H4 (cell line): ENCODE data around the gene MANEAL. TPM values are rescaled to one million over a fixed set of nuclear protein-coding genes. Genes with fewer than 3 reads are reported as not detected.
"Not testable (repeated sequence)": the region's sequence is repeated elsewhere in the genome, so short reads cannot be mapped to it uniquely, and the experiment has no call there.

ENCODE experiments used
- DNase-seq: peaks from one replicate; pipeline ENCODE4 v3.0.0-alpha.2; 2015; ENCODE audit warnings: low spot score
- total RNA-seq: library from RNA; depleted of rRNA; stranded (reverse); fragments of >200 nt; shearing (Covaris generic); gene quantifications from 2 replicates; pipeline ENCODE4 v1.2.3, GENCODE V29; 2014; rRNA removed

Gene MANEAL
- 8.9 and 10.4 TPM in 2 replicates for total RNA-seq

DNA sequence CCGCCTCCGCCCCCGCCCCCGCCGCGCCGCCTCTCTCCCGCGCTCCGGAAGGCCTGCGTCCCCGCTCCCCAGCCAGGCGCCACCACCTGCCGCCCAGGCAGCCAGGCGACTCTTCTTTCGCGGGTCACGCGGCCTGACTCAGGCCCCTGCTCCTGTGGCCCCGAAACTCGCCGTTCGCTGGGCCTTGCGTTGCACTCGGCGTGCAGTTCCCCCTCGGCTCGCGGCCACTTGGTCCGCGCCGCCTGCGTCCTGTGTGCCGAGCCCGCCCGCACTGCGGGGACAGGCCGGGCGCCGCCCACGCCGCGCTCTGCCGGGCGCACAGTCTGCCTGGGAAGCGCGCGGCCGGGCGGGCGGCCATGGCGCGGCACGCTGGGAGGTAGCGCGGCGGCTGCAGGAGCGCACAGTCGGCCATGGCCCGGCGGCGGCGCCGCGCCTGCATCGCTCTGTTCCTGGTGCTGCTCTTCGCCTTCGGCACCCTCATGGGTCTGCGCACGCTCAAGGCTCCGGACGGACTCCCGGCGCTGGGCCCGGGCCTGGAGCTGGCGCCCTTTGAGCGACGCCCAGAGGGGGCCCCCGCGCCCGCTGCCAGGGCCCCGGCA is at the start of gene MANEAL:
Gene MANEAL, plus strand, starts transcription at position 75 of the 599 bp plus-strand sequence. Its CDS starts 336 bp downstream, at position 411.
- no peak for DNase-seq

- DNase-seq = no peak
These were observed 46.8 kb upstream of the MANEAL start for GRCh38 chr1:37746806-37747205.

- DNase-seq = no peak
These were observed 45.1 kb upstream of the MANEAL start for GRCh38 chr1:37748565-37748964.

DNA sequence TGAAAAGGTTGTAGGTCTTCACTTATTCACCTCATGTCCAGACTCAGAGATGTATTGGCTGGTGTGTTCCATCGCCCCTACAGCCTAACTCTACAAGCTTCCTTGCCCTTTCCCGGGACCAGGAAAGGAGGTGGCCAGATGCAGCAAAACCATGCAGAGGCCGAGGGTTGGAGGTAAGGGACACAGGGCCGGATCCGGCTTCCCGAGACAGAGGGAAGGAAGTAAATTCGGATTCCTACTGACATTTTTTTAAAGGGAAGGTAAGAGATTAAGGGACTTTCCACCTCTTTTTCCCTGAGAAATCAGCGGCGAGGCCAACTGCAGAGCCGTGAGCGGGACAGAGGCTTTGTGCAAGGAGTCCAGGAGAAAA is 41.4 kb upstream of the MANEAL start:
- no peak for DNase-seq

DNA sequence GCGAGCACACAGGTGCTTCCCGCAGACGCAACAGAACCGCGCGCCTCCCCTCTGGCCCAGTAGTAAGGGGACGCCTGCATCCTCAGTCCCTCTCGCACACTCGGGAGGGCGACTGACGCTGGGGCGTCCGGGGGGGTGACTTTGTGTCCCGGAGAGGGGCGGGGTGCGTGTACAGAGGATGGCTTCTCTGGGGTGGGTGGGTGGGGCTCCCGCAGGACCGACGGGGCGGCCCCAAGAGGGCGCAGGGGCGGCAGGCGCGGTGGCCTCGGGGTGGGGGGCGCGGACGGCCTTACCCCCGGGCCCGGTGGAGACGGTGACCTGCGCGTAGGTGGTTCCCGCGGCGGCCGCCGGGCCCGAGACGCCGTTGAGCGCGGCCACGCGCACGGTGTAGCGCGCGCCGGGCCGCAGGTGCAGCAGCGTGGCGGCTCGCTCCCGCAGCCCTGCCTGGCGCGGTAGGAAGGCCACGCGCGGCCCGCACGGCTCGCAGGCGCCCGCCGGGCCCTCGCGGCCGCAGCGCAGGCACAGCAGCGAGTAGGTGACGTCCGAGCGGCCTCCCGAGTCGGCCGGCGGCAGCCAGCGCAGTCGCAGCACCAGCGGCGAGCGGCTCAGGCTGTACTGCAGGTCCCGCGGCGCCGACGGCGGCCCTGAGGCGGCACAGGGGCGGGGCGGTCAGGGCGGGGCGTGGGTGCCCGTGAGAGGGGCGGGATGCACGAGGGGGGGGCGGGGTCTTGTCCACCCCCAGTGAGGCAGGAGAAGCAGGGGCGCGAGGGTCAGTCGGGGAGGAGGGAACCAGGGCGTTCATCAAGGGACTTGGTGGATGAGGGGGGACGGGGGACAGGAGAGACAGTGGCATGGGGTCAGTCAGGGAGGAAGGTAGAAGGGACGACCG is 40.8 kb upstream of the MANEAL start:
- DNase-seq = no peak

GRCh38 chr1:37753473-37754321 is 40.0 kb upstream of the MANEAL start:
- no peak for DNase-seq

GRCh38 chr1:37755290-37755689 is 38.4 kb upstream of the MANEAL start:
- DNase-seq = no peak

DNA sequence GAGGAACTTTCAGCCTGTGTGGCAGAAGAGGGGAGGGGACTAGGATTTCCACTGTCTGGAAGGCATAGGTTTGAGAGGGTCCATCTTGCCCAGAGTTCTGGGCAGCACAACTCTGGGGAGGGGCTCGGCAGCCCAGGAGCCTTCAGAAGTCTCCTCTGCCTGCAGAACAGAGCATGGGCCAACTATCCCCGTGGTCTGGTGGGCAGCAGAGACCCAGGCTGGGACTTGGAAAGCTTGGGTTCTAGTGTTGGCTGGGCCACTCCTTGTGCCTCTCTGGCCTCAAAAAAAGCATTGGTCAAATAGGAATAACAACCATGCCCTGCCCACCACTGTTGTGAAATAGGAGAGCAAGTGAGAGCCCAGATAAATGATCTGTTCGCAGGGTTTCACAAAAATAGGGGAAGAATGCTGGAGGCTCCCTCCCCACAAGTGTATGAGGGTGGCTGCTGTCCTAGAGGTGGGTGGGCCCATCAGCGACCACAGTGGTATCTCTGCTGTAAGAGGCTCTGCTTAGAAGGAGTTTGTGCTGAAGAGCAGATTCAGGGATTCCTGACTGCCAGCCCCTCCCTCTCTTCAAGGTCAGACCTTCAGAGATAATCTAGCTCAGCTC is 37.6 kb upstream of the MANEAL start:
- DNase-seq = no peak

DNA sequence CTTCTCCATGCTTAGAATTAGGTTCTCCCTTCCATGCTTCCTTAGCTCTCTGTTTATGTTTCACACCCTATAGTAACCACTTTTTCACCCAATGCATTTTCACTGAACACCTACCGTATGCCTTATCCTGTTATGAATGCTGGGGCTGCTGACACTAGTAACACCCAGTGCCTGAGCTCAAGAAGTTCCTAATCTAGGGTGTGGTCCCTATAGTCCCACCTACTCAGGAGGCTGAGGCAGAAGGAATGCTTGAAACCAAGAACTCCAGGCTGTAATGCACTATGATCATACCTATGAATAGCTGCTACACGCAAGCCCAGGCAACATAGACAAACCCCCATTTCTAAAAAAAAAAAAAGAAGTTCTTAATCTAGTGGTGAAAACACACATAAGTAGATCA is 34.2 kb upstream of the MANEAL start:
- no peak for DNase-seq

GRCh38 chr1:37761416-37762095 is 32.1 kb upstream of the MANEAL start:
- no peak for DNase-seq

DNA sequence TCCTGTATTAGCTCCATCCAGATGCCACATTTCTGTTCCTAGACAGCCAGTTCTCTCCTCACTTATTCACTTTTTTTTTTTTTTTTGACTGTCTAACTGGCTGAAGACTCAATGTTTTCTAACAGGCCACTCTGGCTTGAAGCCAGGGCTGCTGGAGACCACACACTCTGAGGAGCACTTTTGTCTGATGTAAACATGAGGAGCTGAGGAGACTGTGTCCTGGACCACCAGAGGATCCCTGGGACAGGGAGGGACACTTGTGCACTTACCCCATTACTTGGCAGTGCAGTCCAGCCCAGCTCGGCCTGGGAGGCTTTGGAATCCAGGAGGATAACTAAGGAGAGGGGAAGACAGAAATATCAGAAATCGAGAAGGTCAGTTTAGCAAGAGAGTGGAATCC is 31.1 kb upstream of the MANEAL start:
- no peak for DNase-seq

DNA sequence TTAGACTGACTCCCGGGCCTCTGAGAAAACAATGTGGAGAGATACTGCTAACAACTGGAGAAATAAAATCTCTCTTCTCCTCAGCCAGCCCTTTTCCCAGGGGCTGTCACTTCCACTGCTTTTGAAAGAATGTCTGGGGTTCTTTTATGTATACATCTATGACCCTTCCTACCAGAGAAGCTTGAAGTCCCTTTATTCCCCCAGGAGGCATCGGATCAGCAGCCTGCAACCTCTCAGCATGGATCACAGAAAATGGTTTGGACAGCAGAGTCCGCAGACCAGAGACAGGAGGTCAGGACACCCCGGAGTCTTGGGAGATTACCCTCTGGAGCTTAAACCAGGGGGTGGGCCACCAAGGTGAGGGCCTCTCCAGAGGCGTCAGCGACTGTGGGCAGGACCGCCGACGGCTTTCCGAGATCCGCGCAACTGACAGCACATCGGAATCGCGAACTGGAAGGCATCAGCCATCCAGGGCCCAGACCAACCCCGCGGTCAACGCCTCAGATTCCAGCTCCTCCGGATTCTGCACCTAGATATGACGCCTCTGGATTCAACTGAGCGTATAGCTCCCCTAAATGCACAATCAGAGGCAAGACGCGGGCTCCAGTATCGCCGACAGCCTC is 29.7 kb upstream of the MANEAL start:
- DNase-seq = no peak

GRCh38 chr1:37764414-37764825 is 29.2 kb upstream of the MANEAL start:
- no peak for DNase-seq

DNA sequence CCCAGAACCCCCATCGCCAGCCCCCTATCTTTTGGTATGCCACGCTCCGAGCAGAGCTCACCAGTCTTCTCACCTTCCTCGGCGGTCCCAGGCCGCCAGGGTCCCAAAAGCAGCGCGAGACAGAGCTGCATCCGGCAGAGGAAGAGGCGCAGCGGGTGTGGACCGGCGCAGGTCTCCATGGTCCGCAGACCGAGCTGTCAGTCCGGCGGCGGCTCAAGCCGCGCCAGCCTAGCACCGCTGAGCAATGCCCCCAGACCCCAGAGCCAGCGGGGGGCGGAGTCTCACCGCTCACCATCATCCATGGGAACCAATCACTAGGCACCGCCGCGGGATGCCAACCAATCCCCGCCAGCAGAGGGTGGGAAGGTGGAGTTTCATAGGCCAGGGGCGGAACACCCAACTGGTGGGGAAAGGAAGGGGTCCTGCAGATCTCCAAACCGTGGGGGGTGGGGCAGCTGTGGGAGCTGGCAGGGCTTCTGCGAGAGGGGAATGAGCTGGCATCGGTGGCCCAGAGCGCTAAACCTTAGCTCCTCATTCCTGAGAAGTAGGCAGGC is 28.7 kb upstream of the MANEAL start, which contains the start of gene EPHA10:
Gene EPHA10, minus strand, starts transcription at position 233 of the 554 bp plus-strand sequence. Its CDS starts 54 bp downstream, at position 179.
- DNase-seq = no peak

DNA sequence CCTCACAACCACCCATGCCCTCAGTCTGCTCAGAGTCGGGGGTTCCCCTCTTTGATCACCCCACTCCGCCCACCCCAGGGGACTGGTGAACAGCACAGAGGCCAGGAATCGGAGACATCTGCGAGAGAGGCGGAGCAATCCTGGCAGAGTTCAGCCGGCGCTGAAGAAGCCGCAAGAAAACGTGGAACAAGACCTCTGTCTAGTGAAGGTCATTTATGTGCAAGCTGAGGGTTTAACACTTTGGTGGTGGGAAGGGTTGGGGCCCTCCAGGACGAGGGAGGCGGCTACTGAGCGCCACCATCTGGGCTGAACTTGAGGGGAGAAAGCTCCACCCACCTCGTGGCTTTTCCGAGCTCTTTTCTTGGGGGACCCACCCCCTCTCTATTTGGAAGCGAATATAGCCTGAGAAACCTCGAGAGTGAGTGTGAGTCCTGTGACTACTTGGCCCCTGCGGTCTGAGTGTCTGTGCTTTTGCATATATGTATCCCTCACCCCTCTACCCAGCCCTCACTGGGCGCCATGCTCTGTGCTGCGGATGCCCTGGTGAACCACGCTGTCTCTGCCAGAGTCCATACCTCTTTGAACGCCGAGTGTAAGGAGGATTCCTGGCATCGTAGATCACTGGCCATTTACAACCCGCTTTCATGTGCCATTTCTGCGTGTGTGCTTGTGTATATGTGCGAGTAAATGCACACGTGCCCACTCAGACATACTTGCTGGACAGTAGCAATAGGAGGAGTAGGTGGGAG is 27.6 kb upstream of the MANEAL start:
- no peak for DNase-seq

GRCh38 chr1:37767488-37767887 is 26.2 kb upstream of the MANEAL start:
- DNase-seq = no peak

- DNase-seq = not testable (repeated sequence)
These were observed 22.2 kb upstream of the MANEAL start for GRCh38 chr1:37771440-37771839.

DNA sequence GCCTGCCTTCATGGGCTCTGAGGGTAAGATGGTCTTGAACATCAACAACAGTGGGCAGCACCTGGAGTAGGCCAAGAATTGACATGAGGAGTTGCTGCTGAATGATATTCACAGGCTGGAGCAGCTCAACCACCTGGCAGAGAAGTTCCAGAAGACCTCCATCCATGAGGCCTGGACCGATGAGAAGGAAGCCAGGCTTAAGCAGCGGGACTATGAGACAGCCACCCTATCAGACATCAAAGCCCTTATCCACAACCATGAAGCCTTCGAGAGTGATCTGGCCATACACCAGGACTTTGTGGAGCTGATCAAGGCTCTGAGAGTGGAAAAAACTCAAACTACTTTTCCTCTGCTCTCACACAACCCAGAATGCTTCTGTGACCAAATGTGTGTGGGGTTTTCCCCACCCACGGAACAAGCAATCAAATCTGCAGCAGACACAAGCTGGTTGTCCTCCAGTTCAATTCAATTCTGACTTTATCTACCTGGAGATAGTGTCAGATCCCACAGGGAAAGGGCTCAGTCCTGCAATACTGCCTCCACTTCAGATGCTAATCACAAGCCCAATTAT is 16.6 kb upstream of the MANEAL start:
- DNase-seq = no peak

DNA sequence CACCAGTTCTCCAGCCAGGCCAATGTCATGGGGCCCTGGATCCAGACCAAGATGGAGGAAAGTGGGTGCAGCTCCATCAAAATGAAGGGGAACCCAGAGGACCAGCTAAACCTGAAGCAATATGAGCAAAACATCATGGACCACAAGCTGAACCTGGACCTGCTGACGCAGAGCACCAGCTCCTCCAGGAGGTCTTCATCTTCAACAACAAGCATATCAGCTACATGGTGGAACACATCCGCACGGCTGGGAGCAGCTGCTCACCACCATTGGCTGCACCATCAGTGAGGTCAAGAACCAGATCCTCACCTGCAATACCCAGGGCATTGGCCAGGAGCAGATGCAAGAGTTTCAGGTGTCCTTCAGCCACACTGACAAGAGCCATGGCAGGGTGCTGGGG is 15.0 kb upstream of the MANEAL start:
- DNase-seq = no peak
